HCT116 (cell line): ENCODE data around the gene CHST15. TPM values are rescaled to one million over a fixed set of nuclear protein-coding genes. Genes with fewer than 3 reads are reported as not detected.

ENCODE experiments used
- ATAC-seq: fragments of 200-7000 bp; cut with Tn5 transposase; 2 replicates; pipeline ENCODE4 v1.9.1; 2020; ENCODE audit warnings: mild to moderate bottlenecking, moderate library complexity
- BruUV-seq: library from RNA; stranded (reverse); fragments of 400-500 nt; replicated peaks from 2 replicates; lab custom pipeline; 2021; lab: Mats Ljungman, UMichigan
- CTCF ChIA-PET: fragments of 300-600 bp; sonication (Branson Sonifier 250); formaldehyde crosslinking; loops from one replicate; lab custom pipeline; 2021; ENCODE audit warnings: antibody characterized with exemption; lab: Charles Lee
- POLR2A ChIA-PET: fragments of 300-600, 350-600 bp; sonication (Branson Sonifier 250); formaldehyde crosslinking; loops from one replicate; lab custom pipeline; 2021; ENCODE audit warnings: antibody characterized with exemption; lab: Charles Lee
- RAD21 ChIA-PET, 2 experiments: fragments of 300-600 bp; sonication (Branson Sonifier 250); formaldehyde crosslinking; loops; one replicate each; lab custom pipeline; 2023; ENCODE audit warnings: low total read pairs in 2 of 2; ENCODE audit not compliant: uncharacterized antibody in 2 of 2, unreplicated experiment in 2 of 2, low non-redundant PET in 1 of 2; lab: Charles Lee
- DNase-seq: peaks from one replicate; pipeline ENCODE4 v3.0.0-alpha.2; 2010; ENCODE audit warnings: low read depth, low spot score
- H2AFZ ChIP-seq: fragments of 200-600 bp; shearing (Covaris generic), sonication (generic); 2 replicates; pipeline ENCODE4 v1.6.1; 2017; ENCODE audit warnings: low read depth, mixed run types, mixed read lengths, antibody characterized with exemption, low read length; ENCODE audit not compliant: poor library complexity, severe bottlenecking
- H3K27ac ChIP-seq: 2 replicates; pipeline ENCODE4 v1.5.1; 2012; ENCODE audit warnings: low read depth, low read length
- H3K27me3 ChIP-seq: fragments of 200-600 bp; sonication (generic); 2 replicates; pipeline ENCODE4 v1.6.1; 2016; ENCODE audit warnings: mixed run types, low read length, mixed read lengths; ENCODE audit not compliant: insufficient read depth
- H3K36me3 ChIP-seq, 2 experiments: fragments of 200-500 bp in 1 of 2; fragments of 200-600 bp in 1 of 2; sonication (Bioruptor generic) in 1 of 2; sonication (generic) in 1 of 2; 2 replicates each; pipeline versions ENCODE4 v1.5.1 to v1.6.1; 2014 to 2016; ENCODE audit warnings: low read length in 2 of 2, inconsistent platforms in 1 of 2, mixed read lengths in 1 of 2, mixed run types in 1 of 2; ENCODE audit not compliant: insufficient read depth in 2 of 2, control insufficient read depth in 1 of 2
- H3K4me1 ChIP-seq, 2 experiments: fragments of 200-600 bp in 1 of 2; sonication (generic) in 1 of 2; 2 replicates each; pipeline versions ENCODE4 v1.5.1 to v1.6.1; 2012 to 2017; ENCODE audit warnings: low read length in 2 of 2, inconsistent platforms in 1 of 2, mild to moderate bottlenecking in 1 of 2, mixed read lengths in 1 of 2, mixed run types in 1 of 2, moderate library complexity in 1 of 2; ENCODE audit not compliant: insufficient read depth in 2 of 2, control insufficient read depth in 1 of 2
- H3K4me2 ChIP-seq: fragments of 200-600 bp; sonication (generic); 2 replicates; pipeline ENCODE4 v1.6.1; 2017; ENCODE audit warnings: mixed run types, low read length, mixed read lengths
- H3K4me3 ChIP-seq, 2 experiments: fragments of 200-600 bp in 1 of 2; sonication (generic) in 1 of 2; replicated peaks in 1 of 2; 2 replicates each; pipeline ENCODE4 v1.5.1; 2011 to 2016; ENCODE audit warnings: low read length in 2 of 2, control low read depth in 1 of 2, low read depth in 1 of 2, mild to moderate bottlenecking in 1 of 2, mixed read lengths in 1 of 2, mixed run types in 1 of 2
- H3K79me2 ChIP-seq: fragments of 200-600 bp; sonication (generic); 2 replicates; pipeline ENCODE4 v1.6.1; 2017; ENCODE audit warnings: mild to moderate bottlenecking, mixed run types, low read length, moderate library complexity, mixed read lengths; ENCODE audit not compliant: insufficient read depth
- H3K9ac ChIP-seq: fragments of 200-600 bp; sonication (generic); 2 replicates; pipeline ENCODE4 v1.6.1; 2016; ENCODE audit warnings: low read length, mixed read lengths
- H3K9me2 ChIP-seq: fragments of 200-600 bp; sonication (generic), shearing (Covaris generic); 2 replicates; pipeline ENCODE4 v1.6.1; 2017; ENCODE audit warnings: mixed run types, mild to moderate bottlenecking, moderate library complexity; ENCODE audit not compliant: insufficient read depth
- H3K9me3 ChIP-seq, 2 experiments: fragments of 200-500 bp in 1 of 2; fragments of 200-600 bp in 1 of 2; sonication (Bioruptor generic) in 1 of 2; sonication (generic) in 1 of 2; 2 replicates each; pipeline ENCODE4 v1.6.1; 2014 to 2017; ENCODE audit warnings: low read length in 2 of 2, mixed read lengths in 2 of 2, inconsistent platforms in 1 of 2, low read depth in 1 of 2, mild to moderate bottlenecking in 1 of 2, mixed run types in 1 of 2, moderate library complexity in 1 of 2; ENCODE audit not compliant: control insufficient read depth in 1 of 2, insufficient read depth in 1 of 2
- H4K20me1 ChIP-seq: fragments of 200-600 bp; sonication (generic), shearing (Covaris generic); 2 replicates; pipeline ENCODE4 v1.6.1; 2017; ENCODE audit warnings: mixed run types, mild to moderate bottlenecking, moderate library complexity; ENCODE audit not compliant: insufficient read depth
- EGR1 ChIP-seq: IDR thresholded peaks from 2 replicates; pipeline ENCODE4 v1.6.1; 2012; ENCODE audit warnings: low read depth
- ELF1 ChIP-seq: IDR thresholded peaks from 2 replicates; pipeline ENCODE4 v1.6.1; 2012; ENCODE audit warnings: low read depth, borderline replicate concordance
- EZH2phosphoT487 ChIP-seq: fragments of 200-600 bp; IDR thresholded peaks from 2 replicates; pipeline ENCODE4 v1.6.1; 2018; ENCODE audit warnings: antibody characterized with exemption, borderline replicate concordance
- POLR2AphosphoS5 ChIP-seq: IDR thresholded peaks from 2 replicates; pipeline ENCODE4 v1.6.1; 2011; ENCODE audit warnings: mild to moderate bottlenecking, low read depth, low read length, moderate library complexity
- RAD21 ChIP-seq: IDR thresholded peaks from 2 replicates; pipeline ENCODE4 v1.6.1; 2012; ENCODE audit warnings: low read depth, mild to moderate bottlenecking
- SRF ChIP-seq: IDR thresholded peaks from 2 replicates; pipeline ENCODE4 v1.6.1; 2012; ENCODE audit warnings: low read depth
- TCF7L2 ChIP-seq: IDR thresholded peaks from 2 replicates; pipeline ENCODE4 v1.7.0; 2011; ENCODE audit warnings: borderline replicate concordance, inconsistent platforms; ENCODE audit not compliant: insufficient read depth, insufficient read length; ENCODE audit errors: extremely low read depth
- YY1 ChIP-seq: IDR thresholded peaks from 2 replicates; pipeline ENCODE4 v1.6.1; 2011; ENCODE audit warnings: low read length, low read depth, moderate library complexity, mild to moderate bottlenecking; ENCODE audit not compliant: insufficient replicate concordance; ENCODE audit errors: extremely low read depth
- intact Hi-C: fragments of 100-400 bp; cut with micrococcal nuclease; formaldehyde crosslinking; loops from 2 replicates; pipeline ENCODE4 v1.10.0; 2022
- total RNA-seq: library from RNA; stranded (reverse); gene quantifications from one replicate; pipeline ENCODE4 v1.2.1, GENCODE V29; 2021; ENCODE audit not compliant: unreplicated experiment
- TF ChIP-seq, protein P1 (sequence below): IDR thresholded peaks from 2 replicates; pipeline ENCODE4 v1.6.1; 2012
- TF ChIP-seq, protein P2 (sequence below): IDR thresholded peaks from 2 replicates; pipeline ENCODE4 v1.6.1; 2011; ENCODE audit warnings: mild to moderate bottlenecking, low read length, moderate library complexity; ENCODE audit not compliant: insufficient replicate concordance; ENCODE audit errors: extremely low read depth
- TF ChIP-seq, protein P3 (sequence below), 3 experiments: fragments of 200-600 bp in 1 of 3; sonication (generic) in 1 of 3; IDR thresholded peaks in 2 of 3; conservative IDR thresholded peaks in 1 of 3; 2 replicates each; pipeline ENCODE4 v1.5.1; 2012 to 2017; ENCODE audit warnings: low read depth in 2 of 3, low read length in 2 of 3, antibody characterized with exemption in 1 of 3, borderline replicate concordance in 1 of 3, control low read depth in 1 of 3, mild to moderate bottlenecking in 1 of 3, mixed read lengths in 1 of 3, mixed run types in 1 of 3, moderate library complexity in 1 of 3; ENCODE audit not compliant: insufficient read depth in 1 of 3

CHST15 gene
- total RNA-seq, 1 experiment from 2014 or later, result 47.2 TPM

DNA sequence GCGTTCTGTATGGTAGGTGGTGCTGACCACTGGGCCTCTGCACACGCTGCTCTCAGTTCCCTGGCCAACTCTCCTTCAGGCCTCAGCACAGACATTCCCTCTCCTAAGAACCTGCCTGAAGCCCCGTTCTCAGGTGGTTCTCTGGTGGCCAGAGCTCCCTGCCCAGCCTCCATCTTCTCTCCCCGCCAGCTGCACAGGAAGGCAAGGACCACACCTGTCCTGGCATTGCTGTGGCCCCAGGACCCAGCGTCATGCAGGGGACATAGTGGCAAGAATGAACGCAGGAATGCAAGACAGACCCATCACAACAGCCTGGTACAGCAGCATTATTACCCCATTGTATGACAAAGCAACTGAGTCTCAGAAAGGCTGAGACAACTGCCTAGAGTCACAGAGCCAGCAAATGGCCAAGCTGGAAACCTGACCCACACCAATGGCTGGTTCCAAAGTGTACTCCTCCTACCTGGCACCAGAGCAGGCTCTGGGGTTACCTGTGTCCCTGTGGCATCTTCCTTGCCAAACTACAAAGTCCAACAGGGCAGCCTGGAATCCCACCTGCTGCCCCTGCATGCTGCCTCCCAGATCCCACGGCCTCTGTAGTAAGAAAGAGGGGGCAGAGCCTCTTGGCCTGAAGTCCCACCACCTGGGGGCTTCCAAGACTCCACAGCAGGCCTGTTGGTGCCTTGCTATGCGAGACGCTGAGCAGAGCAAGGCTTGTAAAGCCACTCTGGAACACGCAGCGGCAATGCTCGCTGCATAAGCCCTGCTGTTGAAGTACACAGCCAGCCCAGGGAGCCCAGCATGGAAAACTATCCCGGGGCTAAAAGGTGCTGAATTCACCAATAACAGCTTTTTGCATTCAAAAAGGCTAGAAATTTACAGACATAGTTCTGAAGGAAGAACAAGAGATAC, 73.3 kb downstream of the CHST15 start:
- no peak overlapping the region for H3K27ac ChIP-seq
- peaks cover 0 to 3% of the 10 kb centered on the region in 2 experiments; a peak in 2 of 4 replicates for H3K4me1 ChIP-seq
- no peaks in the 10 kb centered on the region for H3K9me2 ChIP-seq
- H3K9me3 ChIP-seq, result no peaks in the 10 kb centered on the region
- H3K4me2 ChIP-seq, result no peak overlapping the region
- no peaks in the 10 kb centered on the region for H3K79me2 ChIP-seq
- BruUV-seq, result no TSS peak
- H3K9ac ChIP-seq, result no peak overlapping the region
- ChIA-PET RAD21 (no interaction called here), CTCF (no interaction called here), POLR2A (interaction anchor here (0.7 kb wide), 1 partner anchor 329 kb away, joined by 3 read pairs; no protein-coding TSS in a partner anchor)
- DNase-seq (no peak), ATAC-seq (no peak)
- no peaks in the 10 kb centered on the region for H3K27me3 ChIP-seq
- H2AFZ ChIP-seq, result no peak overlapping the region
- no peaks in the 10 kb centered on the region for H4K20me1 ChIP-seq
- no peak overlapping the region for H3K4me3 ChIP-seq
- peaks cover 9 to 13% of the 10 kb centered on the region in 2 experiments; a peak in 3 of 4 replicates for H3K36me3 ChIP-seq
- intact Hi-C loops, result no loop called here
- TF ChIP-seq EZH2phosphoT487 (no peak), TCF7L2 (no peak), POLR2AphosphoS5 (no peak), YY1 (no peak), SRF (no peak), RAD21 (no peak), EGR1 (no peak), ELF1 (no peak)
- TF ChIP-seq, protein P1, sequence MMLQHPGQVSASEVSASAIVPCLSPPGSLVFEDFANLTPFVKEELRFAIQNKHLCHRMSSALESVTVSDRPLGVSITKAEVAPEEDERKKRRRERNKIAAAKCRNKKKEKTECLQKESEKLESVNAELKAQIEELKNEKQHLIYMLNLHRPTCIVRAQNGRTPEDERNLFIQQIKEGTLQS, result no peak
- TF ChIP-seq, protein P2, sequence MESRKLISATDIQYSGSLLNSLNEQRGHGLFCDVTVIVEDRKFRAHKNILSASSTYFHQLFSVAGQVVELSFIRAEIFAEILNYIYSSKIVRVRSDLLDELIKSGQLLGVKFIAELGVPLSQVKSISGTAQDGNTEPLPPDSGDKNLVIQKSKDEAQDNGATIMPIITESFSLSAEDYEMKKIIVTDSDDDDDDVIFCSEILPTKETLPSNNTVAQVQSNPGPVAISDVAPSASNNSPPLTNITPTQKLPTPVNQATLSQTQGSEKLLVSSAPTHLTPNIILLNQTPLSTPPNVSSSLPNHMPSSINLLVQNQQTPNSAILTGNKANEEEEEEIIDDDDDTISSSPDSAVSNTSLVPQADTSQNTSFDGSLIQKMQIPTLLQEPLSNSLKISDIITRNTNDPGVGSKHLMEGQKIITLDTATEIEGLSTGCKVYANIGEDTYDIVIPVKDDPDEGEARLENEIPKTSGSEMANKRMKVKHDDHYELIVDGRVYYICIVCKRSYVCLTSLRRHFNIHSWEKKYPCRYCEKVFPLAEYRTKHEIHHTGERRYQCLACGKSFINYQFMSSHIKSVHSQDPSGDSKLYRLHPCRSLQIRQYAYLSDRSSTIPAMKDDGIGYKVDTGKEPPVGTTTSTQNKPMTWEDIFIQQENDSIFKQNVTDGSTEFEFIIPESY, result no peak
- TF ChIP-seq, protein P3, sequence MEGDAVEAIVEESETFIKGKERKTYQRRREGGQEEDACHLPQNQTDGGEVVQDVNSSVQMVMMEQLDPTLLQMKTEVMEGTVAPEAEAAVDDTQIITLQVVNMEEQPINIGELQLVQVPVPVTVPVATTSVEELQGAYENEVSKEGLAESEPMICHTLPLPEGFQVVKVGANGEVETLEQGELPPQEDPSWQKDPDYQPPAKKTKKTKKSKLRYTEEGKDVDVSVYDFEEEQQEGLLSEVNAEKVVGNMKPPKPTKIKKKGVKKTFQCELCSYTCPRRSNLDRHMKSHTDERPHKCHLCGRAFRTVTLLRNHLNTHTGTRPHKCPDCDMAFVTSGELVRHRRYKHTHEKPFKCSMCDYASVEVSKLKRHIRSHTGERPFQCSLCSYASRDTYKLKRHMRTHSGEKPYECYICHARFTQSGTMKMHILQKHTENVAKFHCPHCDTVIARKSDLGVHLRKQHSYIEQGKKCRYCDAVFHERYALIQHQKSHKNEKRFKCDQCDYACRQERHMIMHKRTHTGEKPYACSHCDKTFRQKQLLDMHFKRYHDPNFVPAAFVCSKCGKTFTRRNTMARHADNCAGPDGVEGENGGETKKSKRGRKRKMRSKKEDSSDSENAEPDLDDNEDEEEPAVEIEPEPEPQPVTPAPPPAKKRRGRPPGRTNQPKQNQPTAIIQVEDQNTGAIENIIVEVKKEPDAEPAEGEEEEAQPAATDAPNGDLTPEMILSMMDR (IDR thresholded peaks at IDR 0.05 in 2 of 3, conservative IDR thresholded peaks at IDR 0.05 in 1 of 3; ENCODE audit: borderline replicate concordance in 1 of 3, insufficient read depth in 1 of 3, low read depth in 2 of 3, low read length in 2 of 3), result no peak
